ENCODE measurements around the gene CLEC16A.
A peak's percentile ranks its signal among the peaks of the same experiment; 100 is the strongest.

Gene CLEC16A

DNA sequence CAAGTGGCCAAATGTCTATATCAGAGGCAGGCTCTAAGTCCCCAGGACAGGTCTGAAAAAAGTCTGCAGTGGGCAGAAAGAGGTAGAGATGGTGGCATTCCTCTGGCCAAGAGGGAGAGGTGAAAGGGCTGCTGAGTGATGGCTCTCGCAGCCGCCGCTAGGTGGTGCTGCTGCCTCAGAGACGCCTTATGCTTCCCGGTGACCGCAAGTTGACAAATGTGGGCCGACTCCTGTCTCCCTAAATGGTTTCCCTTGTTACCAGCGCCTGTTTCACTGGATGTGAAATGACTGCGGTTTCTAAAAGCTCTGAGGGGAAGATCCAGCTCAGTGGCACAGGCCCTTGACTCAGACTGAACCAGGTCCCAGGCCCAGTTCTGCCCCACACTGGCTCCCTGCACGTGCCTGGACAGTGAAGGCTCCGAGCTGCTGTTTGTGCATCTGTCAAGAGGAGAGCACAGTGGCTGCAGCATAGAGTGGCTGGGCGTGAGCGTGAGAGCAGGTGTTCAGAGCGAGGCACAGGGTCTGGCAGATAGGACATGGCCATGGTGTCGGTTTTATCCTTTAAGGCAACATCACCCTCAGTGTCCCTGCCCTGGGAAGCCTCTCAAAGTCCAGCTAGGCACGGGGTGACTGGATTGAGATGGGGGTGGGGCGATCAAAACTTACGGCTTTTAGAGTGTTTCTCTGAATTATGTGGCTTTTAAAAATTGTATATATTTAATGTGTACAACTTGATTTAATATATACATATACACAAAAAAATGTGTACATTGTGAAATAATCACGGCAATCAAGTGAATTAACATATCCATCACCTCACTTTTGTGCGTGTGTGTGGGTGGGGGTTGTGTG, 19.9 kb downstream of the CLEC16A start:
- TF ChIP-seq RAD21 (IDR thresholded peaks at IDR 0.05; ENCODE audit: low read depth) (peak; percentile 79), NFIC (IDR thresholded peaks at IDR 0.05) (no peak)
- TF ChIP-seq, protein P1, sequence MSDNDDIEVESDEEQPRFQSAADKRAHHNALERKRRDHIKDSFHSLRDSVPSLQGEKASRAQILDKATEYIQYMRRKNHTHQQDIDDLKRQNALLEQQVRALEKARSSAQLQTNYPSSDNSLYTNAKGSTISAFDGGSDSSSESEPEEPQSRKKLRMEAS (IDR thresholded peaks at IDR 0.05): no peak

DNA sequence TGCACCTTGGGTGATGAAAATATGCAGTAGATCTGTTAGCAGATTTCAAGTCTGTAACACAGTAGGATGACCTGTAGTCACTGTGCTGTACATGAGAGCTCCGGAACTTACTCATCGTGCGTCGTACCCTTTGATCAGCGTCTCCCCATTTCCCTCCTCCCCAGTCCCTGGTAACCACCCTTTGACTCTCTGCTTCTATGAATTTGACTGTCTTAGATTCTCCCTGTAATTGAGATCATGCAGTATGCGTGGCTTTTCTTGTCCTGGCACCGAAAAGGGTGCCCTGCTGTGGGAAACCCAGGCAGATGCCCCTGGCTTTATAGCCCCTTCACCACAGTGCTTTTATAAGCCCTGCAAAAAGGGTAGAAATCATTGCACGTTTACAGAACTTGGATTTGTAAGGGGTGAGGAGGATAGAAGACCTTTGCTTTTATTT, 20.5 kb downstream of the CLEC16A start:
- TF ChIP-seq TEAD4 (IDR thresholded peaks at IDR 0.05) (no peak), CEBPB (IDR thresholded peaks at IDR 0.05) (no peak), NFIC (IDR thresholded peaks at IDR 0.05) (no peak), TAF1 (IDR thresholded peaks at IDR 0.05; ENCODE audit: low read depth) (no peak), TCF12 (IDR thresholded peaks at IDR 0.05; ENCODE audit: low read depth) (no peak), YY1 (IDR thresholded peaks at IDR 0.05; ENCODE audit: low read depth) (no peak), ZBTB7A (IDR thresholded peaks at IDR 0.05; ENCODE audit: low read depth) (no peak), CREB1 (IDR thresholded peaks at IDR 0.05; ENCODE audit: low read depth) (no peak), RAD21 (IDR thresholded peaks at IDR 0.05; ENCODE audit: low read depth) (no peak), EP300 (IDR thresholded peaks at IDR 0.05; ENCODE audit: borderline replicate concordance) (no peak), EGR1 (IDR thresholded peaks at IDR 0.05) (no peak), FOXM1 (IDR thresholded peaks at IDR 0.05; ENCODE audit: borderline replicate concordance, low read depth) (no peak)
- TF ChIP-seq, protein P1 (IDR thresholded peaks at IDR 0.05): no peak
- TF ChIP-seq, protein P2, sequence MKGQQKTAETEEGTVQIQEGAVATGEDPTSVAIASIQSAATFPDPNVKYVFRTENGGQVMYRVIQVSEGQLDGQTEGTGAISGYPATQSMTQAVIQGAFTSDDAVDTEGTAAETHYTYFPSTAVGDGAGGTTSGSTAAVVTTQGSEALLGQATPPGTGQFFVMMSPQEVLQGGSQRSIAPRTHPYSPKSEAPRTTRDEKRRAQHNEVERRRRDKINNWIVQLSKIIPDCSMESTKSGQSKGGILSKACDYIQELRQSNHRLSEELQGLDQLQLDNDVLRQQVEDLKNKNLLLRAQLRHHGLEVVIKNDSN (IDR thresholded peaks at IDR 0.05): no peak
- TF ChIP-seq, protein P3, sequence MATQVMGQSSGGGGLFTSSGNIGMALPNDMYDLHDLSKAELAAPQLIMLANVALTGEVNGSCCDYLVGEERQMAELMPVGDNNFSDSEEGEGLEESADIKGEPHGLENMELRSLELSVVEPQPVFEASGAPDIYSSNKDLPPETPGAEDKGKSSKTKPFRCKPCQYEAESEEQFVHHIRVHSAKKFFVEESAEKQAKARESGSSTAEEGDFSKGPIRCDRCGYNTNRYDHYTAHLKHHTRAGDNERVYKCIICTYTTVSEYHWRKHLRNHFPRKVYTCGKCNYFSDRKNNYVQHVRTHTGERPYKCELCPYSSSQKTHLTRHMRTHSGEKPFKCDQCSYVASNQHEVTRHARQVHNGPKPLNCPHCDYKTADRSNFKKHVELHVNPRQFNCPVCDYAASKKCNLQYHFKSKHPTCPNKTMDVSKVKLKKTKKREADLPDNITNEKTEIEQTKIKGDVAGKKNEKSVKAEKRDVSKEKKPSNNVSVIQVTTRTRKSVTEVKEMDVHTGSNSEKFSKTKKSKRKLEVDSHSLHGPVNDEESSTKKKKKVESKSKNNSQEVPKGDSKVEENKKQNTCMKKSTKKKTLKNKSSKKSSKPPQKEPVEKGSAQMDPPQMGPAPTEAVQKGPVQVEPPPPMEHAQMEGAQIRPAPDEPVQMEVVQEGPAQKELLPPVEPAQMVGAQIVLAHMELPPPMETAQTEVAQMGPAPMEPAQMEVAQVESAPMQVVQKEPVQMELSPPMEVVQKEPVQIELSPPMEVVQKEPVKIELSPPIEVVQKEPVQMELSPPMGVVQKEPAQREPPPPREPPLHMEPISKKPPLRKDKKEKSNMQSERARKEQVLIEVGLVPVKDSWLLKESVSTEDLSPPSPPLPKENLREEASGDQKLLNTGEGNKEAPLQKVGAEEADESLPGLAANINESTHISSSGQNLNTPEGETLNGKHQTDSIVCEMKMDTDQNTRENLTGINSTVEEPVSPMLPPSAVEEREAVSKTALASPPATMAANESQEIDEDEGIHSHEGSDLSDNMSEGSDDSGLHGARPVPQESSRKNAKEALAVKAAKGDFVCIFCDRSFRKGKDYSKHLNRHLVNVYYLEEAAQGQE (IDR thresholded peaks at IDR 0.05; ENCODE audit: low read depth): no peak

DNA sequence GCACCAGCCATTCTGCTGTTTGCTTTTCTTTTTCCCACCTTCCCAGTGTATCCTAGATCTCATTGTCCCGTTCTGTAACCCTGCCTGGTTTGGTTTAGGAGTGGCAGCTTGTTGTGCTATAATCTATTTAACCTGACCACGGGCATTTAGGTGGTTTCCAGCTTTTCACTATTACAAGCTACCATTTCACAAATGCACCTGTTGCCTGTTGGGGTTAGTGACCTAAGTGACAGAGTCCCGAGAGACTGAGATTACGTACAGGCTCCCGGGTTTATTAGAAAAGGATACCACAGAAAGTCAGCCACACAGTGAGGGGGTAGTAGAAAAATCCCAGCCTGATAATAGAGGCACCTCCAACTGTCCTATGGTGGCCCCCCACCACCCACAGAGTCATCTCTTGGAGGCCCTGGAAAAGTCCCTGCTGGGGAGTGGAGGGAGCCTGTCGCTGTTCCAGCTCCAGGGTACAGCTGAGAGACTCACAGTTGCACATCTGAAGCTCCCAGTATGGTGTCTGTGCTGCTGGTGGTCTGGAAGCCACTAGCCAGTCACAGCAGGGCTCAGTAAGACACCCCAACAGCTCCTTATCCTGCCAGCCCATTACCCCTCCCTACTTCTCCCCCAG, 21.2 kb downstream of the CLEC16A start:
- TF ChIP-seq CEBPB (IDR thresholded peaks at IDR 0.05): no peak
- TF ChIP-seq RAD21 (IDR thresholded peaks at IDR 0.05; ENCODE audit: low read depth): no peak
- TF ChIP-seq TEAD4 (IDR thresholded peaks at IDR 0.05): no peak
- TF ChIP-seq, protein P2 (IDR thresholded peaks at IDR 0.05): no peak
- TF ChIP-seq TCF12 (IDR thresholded peaks at IDR 0.05; ENCODE audit: low read depth): no peak

DNA sequence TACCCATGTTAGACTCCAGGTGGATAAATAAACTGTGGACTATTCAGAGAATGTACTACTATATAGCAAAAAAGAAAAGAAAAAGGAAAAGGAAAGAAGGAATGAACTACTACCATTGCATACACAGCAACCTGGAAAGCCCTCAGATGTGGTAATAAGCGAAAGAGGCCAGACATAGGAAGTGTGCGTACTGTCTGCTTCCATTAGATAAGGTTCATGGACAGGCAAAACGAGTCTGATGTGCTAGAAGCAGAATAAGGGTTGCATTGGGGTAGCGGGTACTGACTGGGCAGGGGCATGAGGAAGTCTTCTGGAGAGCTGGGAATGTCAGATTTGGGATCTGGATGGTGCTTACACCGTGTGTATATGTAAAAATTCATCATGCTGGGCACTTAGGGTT, 21.8 kb downstream of the CLEC16A start:
- TF ChIP-seq EP300 (IDR thresholded peaks at IDR 0.05; ENCODE audit: borderline replicate concordance): no peak
- no peak for TF ChIP-seq RAD21 (IDR thresholded peaks at IDR 0.05; ENCODE audit: low read depth)
- TF ChIP-seq CREB1 (IDR thresholded peaks at IDR 0.05; ENCODE audit: low read depth): no peak
- TF ChIP-seq, protein P1 (IDR thresholded peaks at IDR 0.05): no peak
- no peak for TF ChIP-seq NFIC (IDR thresholded peaks at IDR 0.05)
- TF ChIP-seq YY1 (IDR thresholded peaks at IDR 0.05; ENCODE audit: low read depth): no peak
- TF ChIP-seq, protein P3 (IDR thresholded peaks at IDR 0.05; ENCODE audit: low read depth): no peak
- TF ChIP-seq TAF1 (IDR thresholded peaks at IDR 0.05; ENCODE audit: low read depth): no peak
- TF ChIP-seq TEAD4 (IDR thresholded peaks at IDR 0.05): no peak
- no peak for TF ChIP-seq EGR1 (IDR thresholded peaks at IDR 0.05)
- TF ChIP-seq ZBTB7A (IDR thresholded peaks at IDR 0.05; ENCODE audit: low read depth): no peak
- TF ChIP-seq, protein P2 (IDR thresholded peaks at IDR 0.05): no peak
- no peak for TF ChIP-seq TCF12 (IDR thresholded peaks at IDR 0.05; ENCODE audit: low read depth)
- no peak for TF ChIP-seq CEBPB (IDR thresholded peaks at IDR 0.05)

DNA sequence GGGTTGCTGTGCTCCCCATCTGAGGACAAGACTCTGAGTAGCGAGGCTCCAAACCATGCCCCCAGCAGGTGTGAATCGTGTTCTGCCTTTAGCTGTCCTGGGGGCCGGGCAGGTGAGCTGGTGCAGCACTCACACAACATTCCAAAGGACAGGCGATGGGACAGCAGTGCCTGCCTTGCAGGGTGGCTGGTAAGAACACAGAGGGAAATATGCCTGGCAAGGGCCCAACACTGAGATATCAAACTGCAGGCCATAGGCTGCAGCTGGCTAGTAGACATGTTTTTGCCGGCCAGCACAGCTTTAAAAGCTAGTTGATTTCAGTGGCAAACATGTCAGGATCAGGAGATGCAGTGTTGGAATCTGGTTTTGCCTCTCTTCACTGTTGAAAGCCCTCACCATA, 23.6 kb downstream of the CLEC16A start:
- TF ChIP-seq RAD21 (IDR thresholded peaks at IDR 0.05; ENCODE audit: low read depth) (no peak), ZBTB7A (IDR thresholded peaks at IDR 0.05; ENCODE audit: low read depth) (no peak), TEAD4 (IDR thresholded peaks at IDR 0.05) (no peak), EP300 (IDR thresholded peaks at IDR 0.05; ENCODE audit: borderline replicate concordance) (no peak), CEBPB (IDR thresholded peaks at IDR 0.05) (no peak), YY1 (IDR thresholded peaks at IDR 0.05; ENCODE audit: low read depth) (no peak), FOXM1 (IDR thresholded peaks at IDR 0.05; ENCODE audit: borderline replicate concordance, low read depth) (no peak), EGR1 (IDR thresholded peaks at IDR 0.05) (no peak), CREB1 (IDR thresholded peaks at IDR 0.05; ENCODE audit: low read depth) (no peak)
- TF ChIP-seq, protein P3 (IDR thresholded peaks at IDR 0.05; ENCODE audit: low read depth): no peak
- TF ChIP-seq, protein P2 (IDR thresholded peaks at IDR 0.05): no peak
- TF ChIP-seq, protein P1 (IDR thresholded peaks at IDR 0.05): no peak
